Left forelimb (tissue), 1 donor: ENCODE results near the gene ZNRF3.
A peak's percentile ranks its signal among the peaks of the same experiment; 100 is the strongest.
"Not testable (repeated sequence)": the region's sequence is repeated elsewhere in the genome, so short reads cannot be mapped to it uniquely, and the experiment has no call there.

Source experiments
- DNase-seq: peaks from one replicate; pipeline ENCODE4 v3.0.0-alpha.2; 2018; ENCODE audit warnings: low spot score

ZNRF3 gene

GRCh38 chr22:28908810-28909209 is 25.4 kb downstream of the ZNRF3 start:
- DNase-seq, result not testable (repeated sequence)

DNA sequence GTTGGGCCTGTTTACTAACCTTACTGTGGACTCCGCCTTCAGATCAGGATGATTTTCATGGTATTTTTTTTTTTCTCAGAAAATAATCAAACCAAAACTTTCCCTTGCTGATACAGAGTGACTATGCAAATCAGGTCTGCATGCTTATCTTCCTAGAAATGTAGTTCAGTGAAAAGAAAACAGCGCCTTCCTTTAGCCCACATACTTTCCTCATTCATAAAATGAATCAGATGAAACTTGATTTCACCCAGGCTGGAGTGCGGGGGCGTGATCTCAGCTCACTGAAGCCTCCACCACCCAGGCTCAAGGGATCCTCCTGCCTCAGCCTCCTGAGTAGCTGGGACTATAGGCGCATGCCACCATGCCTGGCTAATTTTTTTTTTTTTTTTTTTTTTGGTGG is 26.0 kb downstream of the ZNRF3 start:
- no peak for DNase-seq

DNA sequence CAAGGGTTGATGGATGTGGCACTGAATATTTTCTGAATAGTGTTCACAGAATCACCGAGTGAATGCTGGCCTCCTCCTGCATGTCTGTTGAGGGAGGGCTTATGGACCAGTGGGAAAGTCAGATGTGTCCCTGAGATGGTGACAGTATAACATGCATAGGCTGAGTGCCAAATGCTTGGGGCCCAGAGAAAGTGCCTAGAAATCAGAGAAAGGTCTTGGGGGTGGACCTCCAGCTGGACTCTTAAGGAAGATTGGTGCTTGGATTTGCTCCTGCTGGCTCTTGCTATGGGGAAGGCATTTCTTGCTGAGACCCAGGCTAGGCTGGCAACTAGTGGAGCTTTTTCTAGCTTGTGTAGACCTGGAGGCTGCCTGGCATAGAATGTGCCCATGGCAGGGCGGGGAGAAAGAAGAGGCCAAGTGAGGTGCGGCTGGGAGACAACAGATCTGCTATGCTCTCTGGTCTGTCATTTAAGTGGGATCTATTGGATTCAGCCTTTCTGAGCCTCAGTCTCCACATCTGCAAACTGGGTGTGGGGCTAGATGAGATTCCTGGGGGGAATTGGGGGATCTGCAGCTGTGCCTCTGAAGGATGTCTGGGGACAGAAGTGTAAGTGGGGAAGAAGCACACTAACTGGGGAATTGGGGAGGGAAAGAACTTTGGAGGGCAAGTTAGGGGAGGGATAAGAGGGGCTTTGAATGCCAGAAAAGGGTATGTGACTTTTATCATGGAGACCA is 27.4 kb downstream of the ZNRF3 start:
- no peak for DNase-seq

DNA sequence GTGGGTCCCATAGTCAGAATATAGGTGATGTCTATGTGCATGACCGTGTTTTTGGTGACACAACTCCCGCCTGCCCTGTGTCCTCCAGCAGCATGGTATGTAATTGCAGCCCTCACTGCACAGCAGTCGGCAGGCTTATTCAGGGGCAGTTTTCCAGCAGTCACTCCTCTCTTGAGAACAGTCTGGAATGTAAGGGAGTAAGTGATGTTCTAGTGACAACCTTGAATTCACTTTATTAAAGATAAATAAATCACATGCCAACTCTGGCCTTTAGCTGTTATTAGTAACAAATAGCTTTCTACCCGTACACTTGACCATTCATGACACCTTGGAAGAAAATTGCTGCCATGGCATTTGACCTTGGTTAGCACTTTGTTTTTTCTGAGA is 27.9 kb downstream of the ZNRF3 start:
- DNase-seq, result no peak

GRCh38 chr22:28911777-28912669 is 28.7 kb downstream of the ZNRF3 start:
- DNase-seq, result no peak

- DNase-seq, result no peak
These were observed 30.8 kb downstream of the ZNRF3 start for GRCh38 chr22:28914201-28914600.

GRCh38 chr22:28915969-28916368 is 32.6 kb downstream of the ZNRF3 start:
- DNase-seq, result no peak

- DNase-seq, result no peak
These were observed 34.6 kb downstream of the ZNRF3 start for GRCh38 chr22:28917747-28918549.

DNA sequence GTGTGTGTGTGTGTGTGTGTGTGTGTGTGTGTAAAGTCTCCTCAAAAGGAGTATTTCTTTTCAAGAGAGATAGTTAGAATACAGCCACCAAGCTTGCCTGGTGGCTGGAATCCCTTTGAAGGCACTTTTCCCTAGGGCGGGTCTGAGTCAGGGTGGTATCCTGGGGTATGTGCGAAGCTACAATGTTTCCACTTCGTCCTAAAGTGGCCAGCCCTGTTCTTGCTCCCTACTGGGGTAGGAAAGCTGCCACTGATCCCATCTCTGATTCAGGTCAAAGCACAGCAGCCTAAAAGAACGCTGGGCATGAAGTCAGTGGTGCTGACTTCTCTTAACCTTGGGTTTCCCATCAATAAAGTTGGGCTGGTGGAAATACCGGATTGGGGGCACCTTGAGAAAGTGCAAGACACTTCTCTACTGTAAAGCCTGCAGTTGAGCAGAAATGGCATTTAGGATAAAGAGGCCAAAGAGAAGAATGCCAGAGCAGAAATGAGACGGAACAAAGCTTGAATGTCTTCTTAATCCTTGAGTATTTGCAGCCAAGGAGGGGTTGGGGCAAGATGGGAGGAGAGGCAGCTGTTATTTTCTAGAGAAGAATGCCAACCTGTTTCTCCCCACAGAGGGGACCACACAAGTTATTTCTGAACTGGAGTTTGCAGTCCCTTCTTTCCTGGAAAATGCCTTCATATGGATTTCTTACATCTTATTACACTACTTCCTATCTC is 35.3 kb downstream of the ZNRF3 start:
- DNase-seq, result no peak

- DNase-seq, result no peak
These were observed 37.6 kb downstream of the ZNRF3 start for GRCh38 chr22:28920757-28921584.

DNA sequence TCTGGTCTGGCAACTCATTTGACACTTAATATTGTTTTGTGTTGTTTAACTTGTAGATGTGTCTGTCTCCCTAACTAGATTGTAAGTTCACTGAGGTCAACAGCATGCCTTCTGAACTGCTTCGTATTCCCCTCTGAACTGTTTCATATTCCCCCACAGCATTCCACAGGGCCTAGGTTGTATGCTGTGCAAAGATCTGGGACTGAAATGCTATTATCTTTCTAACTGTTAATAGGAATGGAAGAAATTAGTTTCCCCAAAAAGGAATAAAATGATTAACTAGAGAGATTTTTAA is 38.2 kb downstream of the ZNRF3 start:
- no peak for DNase-seq

- no peak for DNase-seq
These were observed 39.3 kb downstream of the ZNRF3 start for GRCh38 chr22:28922540-28923244.

GRCh38 chr22:28923826-28924732 is 40.7 kb downstream of the ZNRF3 start:
- DNase-seq, result peak; percentile 64

GRCh38 chr22:28925916-28926315 is 42.5 kb downstream of the ZNRF3 start:
- no peak for DNase-seq

DNA sequence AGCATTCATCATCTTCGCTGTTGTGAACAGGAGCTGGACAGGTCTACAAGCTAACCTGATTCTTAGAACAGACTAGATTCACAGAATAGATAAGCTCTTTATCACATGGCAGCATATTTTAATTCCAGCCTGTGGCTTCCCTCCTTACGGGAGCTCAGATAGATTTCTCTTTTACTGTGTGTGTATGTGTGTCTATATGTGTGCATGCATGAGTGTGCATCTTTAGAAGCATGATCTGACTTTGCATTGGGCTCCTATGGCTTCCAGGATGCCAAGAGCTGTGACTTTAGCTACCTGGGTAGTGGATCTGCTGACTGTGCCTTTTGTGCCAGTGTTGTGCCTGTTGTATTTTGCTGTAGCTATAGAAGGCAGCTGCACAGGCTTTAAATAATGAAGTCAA is 44.3 kb downstream of the ZNRF3 start:
- no peak for DNase-seq

GRCh38 chr22:28929197-28929596 is 45.8 kb downstream of the ZNRF3 start:
- DNase-seq, result no peak

- no peak for DNase-seq
These were observed 47.1 kb downstream of the ZNRF3 start for GRCh38 chr22:28930357-28931007.

DNA sequence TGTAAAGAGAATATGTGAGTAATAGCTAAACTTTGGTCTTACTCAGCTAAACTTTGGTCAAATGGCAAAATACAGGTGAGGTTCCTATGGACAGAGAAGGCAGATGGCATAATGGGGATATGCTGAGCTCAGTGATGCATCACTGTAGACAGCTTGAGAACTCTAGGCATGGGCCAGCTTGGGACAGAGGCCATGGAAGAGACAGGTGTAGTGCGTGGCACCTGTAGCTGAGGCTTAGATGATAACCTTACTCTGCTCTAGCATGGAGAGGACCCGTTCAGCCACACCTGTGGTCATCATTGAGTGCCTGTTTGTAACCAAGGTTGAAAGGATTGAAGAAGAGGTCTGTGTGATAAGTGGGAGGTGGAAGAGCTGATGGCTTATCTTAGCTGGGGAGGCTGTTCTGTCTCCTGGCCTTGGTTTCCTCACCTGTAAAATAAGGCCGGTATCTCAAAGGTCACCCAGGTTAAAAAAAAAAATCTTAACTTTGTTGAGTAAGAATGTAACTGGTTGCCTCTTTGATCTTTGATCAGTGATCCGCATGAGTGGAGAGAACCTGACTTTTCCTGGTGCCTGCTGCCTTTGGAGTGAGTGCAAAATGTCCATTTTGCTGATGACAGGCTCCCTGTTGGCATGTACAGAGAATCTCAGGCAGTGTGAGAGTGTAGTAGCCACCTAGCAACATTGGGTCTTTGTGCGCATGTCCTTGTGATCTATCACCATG is 48.6 kb downstream of the ZNRF3 start:
- no peak for DNase-seq
